GM12891 (cell line): ENCODE data around the gene ATXN1.
"Not testable (repeated sequence)": the region's sequence is repeated elsewhere in the genome, so short reads cannot be mapped to it uniquely, and the experiment has no call there.

Experiments used
- DNase-seq: peaks from one replicate; pipeline ENCODE4 v3.0.0; 2011; ENCODE audit warnings: low spot score; ENCODE audit not compliant: insufficient read length
- FAIRE-seq: peaks from 2 replicates; lab custom pipeline; 2011; peaks lifted over from hg19 to GRCh38; lab: Jason Lieb, UNC
- PAX5 ChIP-seq: IDR thresholded peaks from 2 replicates; pipeline ENCODE4 v1.6.1; 2011; ENCODE audit warnings: low read length, moderate library complexity, mild to moderate bottlenecking; ENCODE audit not compliant: insufficient read depth, severe bottlenecking
- POLR2A ChIP-seq: IDR thresholded peaks from 2 replicates; pipeline ENCODE4 v1.6.1; 2011; ENCODE audit warnings: low read depth, low read length, control low read depth
- POLR2AphosphoS5 ChIP-seq: IDR thresholded peaks from 2 replicates; pipeline ENCODE4 v1.6.1; 2011; ENCODE audit warnings: low read depth, low read length, control low read depth
- POU2F2 ChIP-seq: IDR thresholded peaks from 2 replicates; pipeline ENCODE4 v1.6.1; 2011; ENCODE audit warnings: low read depth, mild to moderate bottlenecking, control low read depth, low read length, moderate library complexity
- SPI1 ChIP-seq: IDR thresholded peaks from 2 replicates; pipeline ENCODE4 v1.6.1; 2011; ENCODE audit warnings: low read depth, low read length, control low read depth
- TAF1 ChIP-seq: IDR thresholded peaks from 2 replicates; pipeline ENCODE4 v1.6.1; 2011; ENCODE audit warnings: low read depth, low read length, control low read depth

Gene ATXN1

GRCh38 chr6:16644540-16645250 is 116.6 kb downstream of the ATXN1 start:
- DNase-seq, result no peak
- no peak for TF ChIP-seq POLR2A
- TF ChIP-seq POLR2AphosphoS5, result no peak
- no peak for FAIRE-seq

GRCh38 chr6:16639684-16640480 is 121.4 kb downstream of the ATXN1 start:
- FAIRE-seq, result no peak
- no peak for DNase-seq
- no peak for TF ChIP-seq SPI1
- no peak for TF ChIP-seq POLR2A

GRCh38 chr6:16637635-16638034 is 123.6 kb downstream of the ATXN1 start:
- FAIRE-seq (no peak), DNase-seq (no peak)
- no peak for TF ChIP-seq POLR2AphosphoS5
- TF ChIP-seq TAF1, result no peak
- no peak for TF ChIP-seq PAX5
- no peak for TF ChIP-seq POLR2A
- TF ChIP-seq POU2F2, result no peak
- TF ChIP-seq SPI1, result no peak

- DNase-seq (no peak), FAIRE-seq (peak; percentile 72)
- TF ChIP-seq POLR2A, result no peak
- TF ChIP-seq SPI1, result peak; percentile 68
Measured at GRCh38 chr6:16635810-16636602, 125.3 kb downstream of the ATXN1 start.

GRCh38 chr6:16635291-16635809 is 125.9 kb downstream of the ATXN1 start:
- no peak for FAIRE-seq
- TF ChIP-seq POU2F2 (no peak), PAX5 (no peak), POLR2A (no peak), SPI1 (no peak), TAF1 (no peak), POLR2AphosphoS5 (no peak)
- DNase-seq, result no peak

GRCh38 chr6:16634855-16635254 is 126.4 kb downstream of the ATXN1 start:
- no peak for FAIRE-seq
- TF ChIP-seq POU2F2, result no peak
- TF ChIP-seq SPI1, result no peak
- no peak for TF ChIP-seq PAX5
- no peak for TF ChIP-seq TAF1
- TF ChIP-seq POLR2AphosphoS5, result no peak
- no peak for TF ChIP-seq POLR2A

GRCh38 chr6:16633961-16634360 is 127.3 kb downstream of the ATXN1 start:
- no peak for FAIRE-seq
- TF ChIP-seq POLR2A (no peak), PAX5 (no peak), POLR2AphosphoS5 (no peak), POU2F2 (no peak), SPI1 (no peak), TAF1 (no peak)
- DNase-seq, result no peak

More at GRCh38 chr6:16634855-16635254, 126.4 kb downstream of the ATXN1 start:
- DNase-seq, result no peak

GRCh38 chr6:16633465-16633864 is 127.8 kb downstream of the ATXN1 start:
- no peak for TF ChIP-seq POLR2AphosphoS5
- no peak for TF ChIP-seq POU2F2
- TF ChIP-seq PAX5, result no peak
- no peak for TF ChIP-seq SPI1
- no peak for TF ChIP-seq POLR2A
- TF ChIP-seq TAF1, result no peak
- FAIRE-seq (no peak), DNase-seq (no peak)

GRCh38 chr6:16632101-16632500 is 129.2 kb downstream of the ATXN1 start:
- TF ChIP-seq SPI1 (no peak), POLR2AphosphoS5 (no peak), TAF1 (no peak), POLR2A (no peak), PAX5 (no peak), POU2F2 (no peak)
- FAIRE-seq, result no peak

GRCh38 chr6:16630026-16630643 is 131.1 kb downstream of the ATXN1 start:
- DNase-seq (no peak), FAIRE-seq (no peak)
- TF ChIP-seq POLR2AphosphoS5 (no peak), TAF1 (no peak), POU2F2 (no peak), PAX5 (no peak), POLR2A (no peak), SPI1 (no peak)

More at GRCh38 chr6:16632101-16632500, 129.2 kb downstream of the ATXN1 start:
- no peak for DNase-seq

- FAIRE-seq, DNase-seq: not testable (repeated sequence)
Measured at GRCh38 chr6:16628580-16628979, 132.7 kb downstream of the ATXN1 start.
